Nasal cavity respiratory epithelium epithelial cell of viscerocranial mucosa (primary cell): Measurements from ENCODE around the gene RUBCN. TPM values are rescaled to one million over a fixed set of nuclear protein-coding genes. Genes with fewer than 3 reads are reported as not detected.

Experiments used
- total RNA-seq: library from RNA; depleted of rRNA; stranded (reverse); fragments of >200 nt; gene quantifications from 2 replicates; pipeline ENCODE4 v1.2.3, GENCODE V29; 2014

RUBCN gene
- 9.9 and 13.4 TPM in 2 replicates for total RNA-seq

DNA sequence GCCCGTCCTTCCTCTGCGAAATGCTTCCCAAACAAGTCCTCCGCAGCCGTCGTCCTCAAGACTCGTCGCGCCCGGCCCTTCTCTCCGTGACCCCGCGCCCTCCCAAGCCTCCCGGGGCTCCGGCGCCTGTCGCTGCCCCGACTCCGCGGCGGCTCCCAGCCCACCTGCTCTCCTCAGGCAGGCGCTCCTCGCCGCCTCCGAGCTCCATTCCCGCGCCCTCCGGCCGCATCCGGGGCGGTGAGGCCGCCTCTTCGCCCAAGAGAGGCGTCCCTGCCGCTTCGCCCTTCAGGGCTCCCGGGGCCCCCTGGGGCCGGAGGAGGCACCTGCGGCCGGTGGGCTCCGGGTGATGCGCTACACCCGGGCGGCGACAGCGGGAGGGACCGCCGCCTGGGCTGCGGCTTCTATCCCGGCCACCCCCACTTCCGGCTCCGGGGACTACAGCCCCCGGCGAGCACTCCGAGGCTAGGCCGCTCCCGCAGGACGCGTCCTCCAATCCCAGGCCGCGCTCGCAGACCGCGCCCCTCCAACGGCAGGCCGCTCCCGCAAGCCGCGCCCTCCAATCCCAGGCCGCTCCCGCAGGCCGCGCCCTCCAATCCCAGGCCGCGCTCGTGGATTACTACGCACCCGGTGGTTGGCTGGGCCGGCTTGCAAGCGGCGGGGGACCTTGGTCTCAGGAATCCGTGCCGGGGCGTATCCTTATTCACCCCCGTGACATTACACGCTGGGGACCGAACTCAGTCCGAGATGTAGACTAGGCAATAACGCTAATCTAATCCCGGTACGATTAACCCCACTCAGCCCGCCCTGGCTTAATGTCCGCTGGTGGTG is at the start of gene RUBCN:
TSS of gene RUBCN (minus strand) at position 414 of the 828 bp plus-strand sequence. CDS start at position 229, 185 bp downstream.

DNA sequence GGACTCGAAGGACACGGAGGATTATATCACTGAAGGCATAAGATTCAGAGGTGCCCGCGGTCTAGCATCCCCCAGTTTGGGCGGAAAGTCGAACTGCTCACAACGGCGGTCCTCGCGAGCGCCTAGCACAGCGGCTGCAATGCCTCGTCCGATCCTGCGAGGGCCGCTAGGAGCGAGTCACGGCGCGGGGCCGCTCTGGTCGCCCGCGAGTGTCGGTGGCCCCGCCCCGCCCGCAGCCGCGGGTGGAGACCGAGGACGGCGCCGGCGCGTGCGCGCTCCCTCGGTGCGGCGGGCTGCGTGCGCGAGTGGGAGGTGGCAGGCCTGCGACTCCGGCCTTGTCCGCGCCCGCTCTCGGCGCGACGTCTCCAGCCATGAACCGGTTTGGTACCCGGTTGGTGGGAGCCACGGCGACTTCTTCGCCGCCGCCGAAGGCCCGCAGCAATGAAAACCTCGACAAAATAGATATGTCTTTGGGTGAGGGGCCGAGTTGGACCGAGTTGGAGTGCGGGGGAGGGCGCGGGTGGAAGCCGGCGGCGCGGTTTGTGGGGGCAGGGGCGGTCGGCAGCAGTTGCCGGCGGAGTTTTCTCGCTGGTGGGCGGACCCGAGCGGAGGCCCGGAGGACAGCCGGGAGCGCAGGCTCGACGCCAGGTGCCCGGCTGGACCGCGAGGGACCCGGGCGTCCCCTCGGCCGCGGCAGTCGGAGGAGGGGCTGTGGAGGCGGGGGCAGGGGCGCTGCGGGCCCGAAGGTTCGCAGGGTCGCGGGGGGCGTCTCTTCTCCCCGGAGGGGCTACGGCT is 13.1 kb upstream of the RUBCN start, which contains the start of gene FYTTD1:
TSS of gene FYTTD1 (plus strand) at position 283 of the 795 bp plus-strand sequence. CDS start at position 372, 89 bp downstream.

Other genes starting within 250 kb of the RUBCN start
- 13.4 and 15.0 TPM in 2 replicates for gene BDH1, start 180.9 kb downstream of the RUBCN start, total RNA-seq
- gene FYTTD1, start 13.0 kb upstream of the RUBCN start, total RNA-seq: 60.1 and 82.5 TPM in 2 replicates
- gene LRCH3, start 54.4 kb upstream of the RUBCN start, total RNA-seq: 15.4 and 58.6 TPM in 2 replicates
- gene RPL35A, start 213.3 kb upstream of the RUBCN start, total RNA-seq: 444 and 783 TPM in 2 replicates
- 3.4 and 9.0 TPM in 2 replicates for gene LMLN, start 223.3 kb upstream of the RUBCN start, total RNA-seq